Mucosa of stomach (tissue), 1 donor: ENCODE data around the gene EPHB1.

Experiments
- H3K27me3 ChIP-seq: one replicate; pipeline ENCODE4 v1.7.0; 2013; ENCODE audit warnings: mild to moderate bottlenecking, low read length; ENCODE audit not compliant: control insufficient read depth, insufficient read depth
- H3K36me3 ChIP-seq: one replicate; pipeline ENCODE4 v1.7.0; 2013; ENCODE audit warnings: low read length; ENCODE audit not compliant: control insufficient read depth, insufficient read depth
- H3K4me1 ChIP-seq: one replicate; pipeline ENCODE4 v1.7.0; 2013; ENCODE audit warnings: mild to moderate bottlenecking, low read length; ENCODE audit not compliant: control insufficient read depth, insufficient read depth
- H3K4me3 ChIP-seq: one replicate; pipeline ENCODE4 v1.7.0; 2013; ENCODE audit warnings: low read length
- H3K9ac ChIP-seq: one replicate; pipeline ENCODE4 v1.7.0; 2013; ENCODE audit warnings: mild to moderate bottlenecking, low read length, moderate library complexity
- H3K9me3 ChIP-seq: one replicate; pipeline ENCODE4 v1.7.0; 2013; ENCODE audit warnings: mild to moderate bottlenecking, low read length, moderate library complexity; ENCODE audit not compliant: control insufficient read depth
- donor health status: Pancreatic carcinoma.

Gene EPHB1

DNA sequence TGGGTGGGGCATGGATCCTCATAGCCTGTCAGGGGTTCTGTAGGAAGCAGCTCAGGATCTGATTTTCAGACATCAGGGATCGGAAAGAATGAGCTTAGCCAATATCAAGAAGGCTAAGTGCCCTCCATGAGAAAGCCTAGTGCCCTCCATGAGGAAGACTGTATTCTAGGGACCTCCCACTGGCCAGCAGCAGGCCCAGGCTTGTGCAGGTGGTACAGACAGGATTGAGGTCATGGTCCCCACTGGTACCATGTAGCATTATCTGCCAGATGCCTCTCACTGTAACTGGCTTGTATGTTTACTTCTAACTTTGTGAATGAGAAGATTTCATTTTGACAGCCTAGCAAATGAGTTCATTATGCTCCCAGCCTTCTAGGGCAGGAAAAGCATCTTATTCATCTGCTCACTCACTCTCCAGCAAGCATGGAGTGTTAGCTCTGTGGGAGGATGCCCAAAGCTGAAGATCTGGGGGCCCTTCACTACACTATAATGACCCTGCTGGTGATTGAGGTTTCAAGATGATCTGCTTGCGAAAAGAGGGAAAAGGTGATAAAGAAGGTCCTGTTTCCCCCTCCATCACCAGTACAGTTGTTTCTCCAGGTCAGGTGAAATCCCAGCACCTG, 7.5 kb downstream of the EPHB1 start:
- H3K9me3 ChIP-seq = no peaks in the 10 kb centered on the region
- no peak overlapping the region for H3K9ac ChIP-seq
- H3K4me3 ChIP-seq = no peak overlapping the region
- H3K36me3 ChIP-seq = no peaks in the 10 kb centered on the region
- H3K27me3 ChIP-seq = peaks cover 16% of the 10 kb centered on the region
- H3K4me1 ChIP-seq = peaks cover 4% of the 10 kb centered on the region

- Histone ChIP-seq H3K9me3 (no peaks in the 10 kb centered on the region), H3K4me1 (peaks cover 4% of the 10 kb centered on the region), H3K27me3 (peaks cover 10% of the 10 kb centered on the region), H3K9ac (no peak overlapping the region), H3K36me3 (no peaks in the 10 kb centered on the region), H3K4me3 (no peak overlapping the region)
These were observed 8.0 kb downstream of the EPHB1 start for GRCh38 chr3:134803051-134803505.

GRCh38 chr3:134803652-134804051, 8.6 kb downstream of the EPHB1 start:
- H3K36me3 ChIP-seq = no peaks in the 10 kb centered on the region
- H3K4me3 ChIP-seq = no peak overlapping the region
- no peak overlapping the region for H3K9ac ChIP-seq
- peaks cover 5% of the 10 kb centered on the region for H3K27me3 ChIP-seq
- peaks cover 4% of the 10 kb centered on the region for H3K4me1 ChIP-seq
- no peaks in the 10 kb centered on the region for H3K9me3 ChIP-seq

- Histone ChIP-seq H3K4me3 (no peak overlapping the region), H3K36me3 (no peaks in the 10 kb centered on the region), H3K4me1 (peaks cover 10% of the 10 kb centered on the region), H3K9me3 (no peaks in the 10 kb centered on the region), H3K9ac (no peak overlapping the region), H3K27me3 (no peaks in the 10 kb centered on the region)
These were observed 9.7 kb downstream of the EPHB1 start for GRCh38 chr3:134804508-134805480.

GRCh38 chr3:134807189-134807588, 12.1 kb downstream of the EPHB1 start:
- no peaks in the 10 kb centered on the region for H3K27me3 ChIP-seq
- H3K9me3 ChIP-seq = no peaks in the 10 kb centered on the region
- H3K4me3 ChIP-seq = no peak overlapping the region
- H3K4me1 ChIP-seq = peaks cover 13% of the 10 kb centered on the region
- no peaks in the 10 kb centered on the region for H3K36me3 ChIP-seq
- H3K9ac ChIP-seq = no peak overlapping the region

- Histone ChIP-seq H3K36me3 (no peaks in the 10 kb centered on the region), H3K9me3 (no peaks in the 10 kb centered on the region), H3K27me3 (no peaks in the 10 kb centered on the region), H3K9ac (no peak overlapping the region), H3K4me1 (peaks cover 13% of the 10 kb centered on the region), H3K4me3 (no peak overlapping the region)
These were observed 13.8 kb downstream of the EPHB1 start for GRCh38 chr3:134808835-134809234.

- peaks cover 9% of the 10 kb centered on the region for H3K4me1 ChIP-seq
- H3K27me3 ChIP-seq = no peaks in the 10 kb centered on the region
- no peaks in the 10 kb centered on the region for H3K9me3 ChIP-seq
- H3K9ac ChIP-seq = no peak overlapping the region
- H3K4me3 ChIP-seq = no peak overlapping the region
- no peaks in the 10 kb centered on the region for H3K36me3 ChIP-seq
These were observed 14.5 kb downstream of the EPHB1 start for GRCh38 chr3:134809427-134810051.

DNA sequence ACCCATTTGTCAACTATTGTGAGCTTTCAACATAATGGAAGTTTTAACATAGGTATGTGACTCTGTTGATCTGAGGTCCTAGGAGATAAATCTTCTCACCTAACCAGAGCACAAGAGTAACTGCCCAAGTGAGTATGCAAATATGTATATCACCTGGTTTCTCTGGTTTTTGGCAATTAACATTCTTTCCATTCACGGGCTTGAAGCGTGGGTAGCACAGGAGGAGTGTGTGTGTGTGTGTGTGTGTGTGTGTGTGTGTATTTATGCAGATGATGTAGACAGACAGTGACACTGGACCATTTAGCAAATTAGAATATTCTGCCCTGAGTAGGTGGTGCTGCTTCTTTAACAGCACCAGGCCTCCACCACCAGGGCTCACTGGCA, 15.0 kb downstream of the EPHB1 start:
- no peaks in the 10 kb centered on the region for H3K9me3 ChIP-seq
- H3K27me3 ChIP-seq = no peaks in the 10 kb centered on the region
- H3K36me3 ChIP-seq = no peaks in the 10 kb centered on the region
- peaks cover 8% of the 10 kb centered on the region for H3K4me1 ChIP-seq
- no peak overlapping the region for H3K9ac ChIP-seq
- no peak overlapping the region for H3K4me3 ChIP-seq

- Histone ChIP-seq H3K4me1 (peaks cover 8% of the 10 kb centered on the region), H3K9ac (no peak overlapping the region), H3K4me3 (no peak overlapping the region), H3K27me3 (no peaks in the 10 kb centered on the region), H3K36me3 (no peaks in the 10 kb centered on the region), H3K9me3 (no peaks in the 10 kb centered on the region)
These were observed 15.8 kb downstream of the EPHB1 start for GRCh38 chr3:134810850-134811249.

GRCh38 chr3:134813618-134814017, 18.6 kb downstream of the EPHB1 start:
- no peak overlapping the region for H3K4me3 ChIP-seq
- no peaks in the 10 kb centered on the region for H3K27me3 ChIP-seq
- no peaks in the 10 kb centered on the region for H3K9me3 ChIP-seq
- no peaks in the 10 kb centered on the region for H3K36me3 ChIP-seq
- H3K9ac ChIP-seq = no peak overlapping the region
- peaks cover 8% of the 10 kb centered on the region for H3K4me1 ChIP-seq

GRCh38 chr3:134815519-134815918, 20.5 kb downstream of the EPHB1 start:
- H3K9me3 ChIP-seq = no peaks in the 10 kb centered on the region
- no peaks in the 10 kb centered on the region for H3K4me1 ChIP-seq
- H3K4me3 ChIP-seq = no peak overlapping the region
- no peaks in the 10 kb centered on the region for H3K27me3 ChIP-seq
- no peaks in the 10 kb centered on the region for H3K36me3 ChIP-seq
- no peak overlapping the region for H3K9ac ChIP-seq

DNA sequence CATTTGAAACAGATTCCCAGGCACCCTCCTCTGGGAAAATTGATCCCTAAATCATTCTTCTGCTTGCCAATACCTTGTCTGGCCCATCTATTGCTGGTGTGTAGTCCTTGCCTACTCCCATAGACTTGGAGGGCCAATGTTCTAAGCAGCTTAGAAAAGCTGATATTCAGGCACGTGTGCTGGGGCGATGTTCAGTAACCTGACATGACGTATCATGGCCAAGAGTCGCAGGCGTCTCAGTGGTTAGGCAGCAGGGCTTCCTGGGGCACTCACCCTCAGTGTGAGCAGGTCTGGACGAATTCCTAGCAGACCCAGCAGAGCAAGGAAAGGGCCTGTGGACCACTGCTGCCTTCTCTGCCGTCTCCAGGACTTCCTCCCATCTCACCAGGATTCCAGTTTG, 21.6 kb downstream of the EPHB1 start:
- Histone ChIP-seq H3K36me3 (no peaks in the 10 kb centered on the region), H3K4me3 (no peak overlapping the region), H3K27me3 (no peaks in the 10 kb centered on the region), H3K9me3 (no peaks in the 10 kb centered on the region), H3K4me1 (no peaks in the 10 kb centered on the region), H3K9ac (no peak overlapping the region)
